CD4-positive, alpha-beta T cell (primary cell): Measurements from ENCODE around the gene GLCCI1. TPM values are rescaled to one million over a fixed set of nuclear protein-coding genes. Genes with fewer than 3 reads are reported as not detected.
"Not testable (repeated sequence)": the region's sequence is repeated elsewhere in the genome, so short reads cannot be mapped to it uniquely, and the experiment has no call there.

Source experiments
- ATAC-seq: fragments of 200-7000 bp; cut with Tn5 transposase; one replicate; pipeline ENCODE4 v1.10.0; 2022; ENCODE audit warnings: mild to moderate bottlenecking; ENCODE audit not compliant: poor library complexity
- CTCF ChIA-PET: fragments of 350-600 bp; sonication (Branson Sonifier 250); formaldehyde crosslinking; loops from one replicate; lab custom pipeline; 2021; ENCODE audit warnings: antibody characterized with exemption, inconsistent platforms; lab: Charles Lee
- POLR2A ChIA-PET: fragments of 350-600 bp; sonication (Branson Sonifier 250); formaldehyde crosslinking; loops from one replicate; lab custom pipeline; 2021; ENCODE audit warnings: antibody characterized with exemption, inconsistent platforms; lab: Charles Lee
- DNase-seq, 14 experiments: peaks; one replicate each; pipeline ENCODE4 v3.0.0-alpha.2; 2013 to 2020; ENCODE audit warnings: mixed read lengths in 2 of 14
- H3K27ac ChIP-seq, 2 donors: one replicate each; pipeline versions ENCODE4 v1.5.1 to v1.7.0; 2013; ENCODE audit warnings: low read length in 2 of 2, low read depth in 1 of 2, mild to moderate bottlenecking in 1 of 2
- H3K27me3 ChIP-seq, 2 experiments: 1 replicate in 1 of 2; 2 replicates in 1 of 2; pipeline versions ENCODE4 v1.6.1 to v1.7.0; 2013; ENCODE audit warnings: low read length in 2 of 2, control low read depth in 1 of 2, mild to moderate bottlenecking in 1 of 2, moderate library complexity in 1 of 2; ENCODE audit not compliant: insufficient read depth in 2 of 2, control insufficient read depth in 1 of 2
- H3K36me3 ChIP-seq: one replicate; pipeline ENCODE4 v1.6.1; 2013; ENCODE audit warnings: low read length, control low read depth; ENCODE audit not compliant: insufficient read depth
- H3K4me1 ChIP-seq: one replicate; pipeline ENCODE4 v1.6.1; 2013; ENCODE audit warnings: low read length, control low read depth; ENCODE audit not compliant: insufficient read depth
- H3K4me3 ChIP-seq: one replicate; pipeline ENCODE4 v1.5.1; 2013; ENCODE audit warnings: mild to moderate bottlenecking, low read length, moderate library complexity
- H3K9me3 ChIP-seq, 2 experiments: 1 replicate in 1 of 2; 2 replicates in 1 of 2; pipeline versions ENCODE4 v1.6.1 to v1.7.0; 2013; ENCODE audit warnings: low read length in 2 of 2, mild to moderate bottlenecking in 2 of 2, control low read depth in 1 of 2, moderate library complexity in 1 of 2; ENCODE audit not compliant: control insufficient read depth in 1 of 2, insufficient read depth in 1 of 2
- H3K27ac Mint-ChIP-seq: one replicate; pipeline ENCODE4 v1.8.0; 2020; ENCODE audit warnings: mixed read lengths
- H3K27me3 Mint-ChIP-seq: one replicate; pipeline ENCODE4 v1.8.0; 2021; ENCODE audit warnings: mixed read lengths
- H3K36me3 Mint-ChIP-seq: one replicate; pipeline ENCODE4 v1.8.0; 2021; ENCODE audit warnings: low read depth, mixed read lengths
- H3K4me1 Mint-ChIP-seq: one replicate; pipeline ENCODE4 v1.8.0; 2021; ENCODE audit warnings: low read depth, mixed read lengths
- H3K4me3 Mint-ChIP-seq: one replicate; pipeline ENCODE4 v1.8.0; 2020; ENCODE audit warnings: mild to moderate bottlenecking, mixed read lengths
- H3K9me3 Mint-ChIP-seq: one replicate; pipeline ENCODE4 v1.8.0; 2020; ENCODE audit warnings: mixed read lengths
- intact Hi-C, 2 experiments: fragments of 100-400 bp; cut with DNase I in 1 of 2; cut with micrococcal nuclease in 1 of 2; formaldehyde crosslinking; loops; one replicate each; pipeline versions ENCODE4 v1.15.1 to v1.9.0; 2023 to 2025; cut with DNase I, micrococcal nuclease
- total RNA-seq, 174 experiments: library from RNA in 2 of 174; stranded (reverse) in 2 of 174; gene quantifications; one replicate each; pipeline ENCODE4 v1.2.3 and lab custom pipeline; 2021 to 2026
- TF ChIP-seq, protein P1 (sequence below): fragments of 200-600 bp; IDR thresholded peaks from one replicate; pipeline ENCODE4 v1.8.0; 2022; ENCODE audit warnings: antibody characterized with exemption, mild to moderate bottlenecking

GLCCI1 gene
- total RNA-seq, 2 experiments from 2014 or later = 22.2 to 22.3 TPM

DNA sequence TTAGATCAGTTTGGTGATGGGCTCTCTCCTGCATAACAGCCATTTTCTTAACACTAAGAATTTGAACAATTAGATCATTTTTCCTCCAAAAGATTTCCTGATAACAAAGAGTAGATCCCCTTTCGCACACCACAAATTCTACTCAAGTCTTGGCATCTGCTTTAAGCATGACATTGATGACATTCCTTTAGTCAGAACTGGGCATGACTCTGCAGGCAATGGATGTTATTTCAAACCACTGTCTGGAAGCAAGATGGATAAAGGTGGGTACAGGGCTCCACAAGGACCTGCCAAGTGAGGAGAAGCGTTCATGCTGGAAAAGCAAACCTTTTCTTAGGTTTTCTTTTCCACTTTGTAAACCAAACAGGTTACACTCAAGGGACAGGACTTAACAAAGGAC is 123.5 kb downstream of the GLCCI1 start:
- H3K27me3 Mint-ChIP-seq = no peaks in the 10 kb centered on the region
- H3K27ac Mint-ChIP-seq = peak overlapping the region; percentile 39

DNA sequence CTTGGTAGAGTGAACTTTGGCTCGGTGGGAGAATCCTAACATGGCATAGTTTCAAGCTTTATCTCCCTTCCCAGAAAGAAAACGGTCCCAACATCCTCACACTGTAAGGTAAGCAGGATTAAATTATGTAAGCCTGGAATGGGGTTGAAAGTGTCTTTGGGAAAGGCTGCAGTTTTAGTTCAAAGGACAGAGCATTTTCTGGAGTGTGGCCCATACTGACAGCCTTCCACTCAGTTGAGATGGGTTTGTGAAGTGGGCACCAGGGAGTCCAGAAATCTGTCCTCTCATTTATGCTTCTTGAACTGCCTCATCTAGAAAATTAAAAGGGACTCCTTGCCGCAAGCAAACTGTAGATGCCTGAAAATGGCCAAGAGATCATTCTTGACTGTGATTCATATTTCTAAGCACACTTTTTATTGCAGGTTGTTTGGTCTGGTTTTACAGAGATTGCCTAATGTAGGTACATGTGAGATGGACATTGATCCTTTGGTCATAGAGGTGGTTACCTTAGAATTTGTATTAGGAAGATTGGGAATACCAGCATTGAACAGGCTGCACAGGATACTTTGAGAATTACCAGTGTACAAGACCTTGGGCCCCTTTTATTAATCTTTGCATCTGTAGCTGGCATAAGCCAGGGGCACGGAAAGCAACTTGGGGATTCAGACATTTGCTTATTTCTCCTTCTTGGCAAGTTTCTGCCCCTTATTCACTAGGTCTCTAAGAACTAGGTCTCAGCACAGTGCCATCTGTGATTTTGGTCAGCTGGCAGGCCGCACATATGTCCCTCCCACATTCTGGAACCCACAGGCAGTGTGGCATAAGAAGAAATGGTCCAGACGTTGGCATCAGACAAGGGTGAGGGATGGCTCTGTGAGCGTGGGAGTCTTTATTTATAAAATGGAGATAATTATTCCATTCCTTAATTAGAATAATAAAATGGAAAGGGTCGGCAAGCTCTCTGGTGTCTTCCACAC is 125.9 kb downstream of the GLCCI1 start:
- TF ChIP-seq, protein P1, sequence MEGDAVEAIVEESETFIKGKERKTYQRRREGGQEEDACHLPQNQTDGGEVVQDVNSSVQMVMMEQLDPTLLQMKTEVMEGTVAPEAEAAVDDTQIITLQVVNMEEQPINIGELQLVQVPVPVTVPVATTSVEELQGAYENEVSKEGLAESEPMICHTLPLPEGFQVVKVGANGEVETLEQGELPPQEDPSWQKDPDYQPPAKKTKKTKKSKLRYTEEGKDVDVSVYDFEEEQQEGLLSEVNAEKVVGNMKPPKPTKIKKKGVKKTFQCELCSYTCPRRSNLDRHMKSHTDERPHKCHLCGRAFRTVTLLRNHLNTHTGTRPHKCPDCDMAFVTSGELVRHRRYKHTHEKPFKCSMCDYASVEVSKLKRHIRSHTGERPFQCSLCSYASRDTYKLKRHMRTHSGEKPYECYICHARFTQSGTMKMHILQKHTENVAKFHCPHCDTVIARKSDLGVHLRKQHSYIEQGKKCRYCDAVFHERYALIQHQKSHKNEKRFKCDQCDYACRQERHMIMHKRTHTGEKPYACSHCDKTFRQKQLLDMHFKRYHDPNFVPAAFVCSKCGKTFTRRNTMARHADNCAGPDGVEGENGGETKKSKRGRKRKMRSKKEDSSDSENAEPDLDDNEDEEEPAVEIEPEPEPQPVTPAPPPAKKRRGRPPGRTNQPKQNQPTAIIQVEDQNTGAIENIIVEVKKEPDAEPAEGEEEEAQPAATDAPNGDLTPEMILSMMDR = no peak
- Mint-ChIP-seq H3K9me3 (peaks cover 6% of the 10 kb centered on the region), H3K36me3 (peaks cover 34% of the 10 kb centered on the region), H3K4me3 (no peak overlapping the region), H3K27ac (no peak overlapping the region), H3K4me1 (peaks cover 11% of the 10 kb centered on the region), H3K27me3 (no peaks in the 10 kb centered on the region)
- Histone ChIP-seq H3K36me3 (no peaks in the 10 kb centered on the region), H3K27ac (no peak overlapping the region), H3K9me3 (no peaks in the 10 kb centered on the region), H3K4me3 (no peak overlapping the region), H3K4me1 (no peaks in the 10 kb centered on the region), H3K27me3 (no peaks in the 10 kb centered on the region)
- ChIA-PET CTCF (no interaction called here), POLR2A (no interaction called here)
- intact Hi-C loops = no loop called here
- DNase-seq (no peak), ATAC-seq (no peak)

More for the DNA sequence above, 123.5 kb downstream of the GLCCI1 start:
- TF ChIP-seq, protein P1 = no peak
- POLR2A ChIA-PET = interaction anchor here (0.6 to 1.6 kb wide), 2 partner anchors 84 to 452 kb away, joined by 3 read pairs; partner anchors contain the start of gene UMAD1
- DNase-seq = no peak
- Mint-ChIP-seq H3K9me3 (no peaks in the 10 kb centered on the region), H3K4me1 (peaks cover 11% of the 10 kb centered on the region), H3K4me3 (no peak overlapping the region), H3K36me3 (peaks cover 42% of the 10 kb centered on the region)
- H3K4me3 ChIP-seq = no peak overlapping the region
- no peaks in the 10 kb centered on the region for H3K9me3 ChIP-seq
- intact Hi-C loops = no loop called here
- ATAC-seq = no peak
- no peaks in the 10 kb centered on the region for H3K27me3 ChIP-seq
- CTCF ChIA-PET = no interaction called here
- no peak overlapping the region for H3K27ac ChIP-seq
- no peaks in the 10 kb centered on the region for H3K36me3 ChIP-seq
- H3K4me1 ChIP-seq = no peaks in the 10 kb centered on the region

DNA sequence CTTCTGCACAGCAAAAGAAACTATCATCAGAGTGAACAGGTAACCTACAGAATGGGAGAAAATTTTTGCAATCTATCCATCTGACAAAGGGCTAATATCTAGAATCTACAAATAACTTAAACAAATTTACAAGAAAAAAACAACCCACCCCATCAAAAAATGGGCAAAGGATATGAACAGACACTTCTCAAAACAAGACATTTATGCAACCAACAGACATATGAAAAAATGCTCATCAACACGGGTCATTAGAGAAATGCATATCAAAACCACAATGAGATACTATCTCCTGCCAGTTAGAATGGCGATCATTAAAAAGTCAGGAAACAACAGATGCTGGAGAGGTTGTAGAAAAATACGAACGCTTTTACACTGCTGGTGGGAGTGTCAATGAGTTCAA is 132.7 kb downstream of the GLCCI1 start:
- H3K27me3 ChIP-seq, intact Hi-C loops, ATAC-seq, POLR2A ChIA-PET, H3K4me3 ChIP-seq, H3K27ac Mint-ChIP-seq, CTCF ChIA-PET, DNase-seq, H3K36me3 ChIP-seq, H3K27ac ChIP-seq, H3K9me3 ChIP-seq, H3K27me3 Mint-ChIP-seq, H3K4me3 Mint-ChIP-seq: not testable (repeated sequence)
- Mint-ChIP-seq H3K9me3 (peaks cover 17% of the 10 kb centered on the region), H3K4me1 (peaks cover 24% of the 10 kb centered on the region), H3K36me3 (peaks cover 12% of the 10 kb centered on the region)
- peaks cover 20% of the 10 kb centered on the region for H3K4me1 ChIP-seq
